Measurements from ENCODE around the gene PGAM5.
"Not testable (repeated sequence)": the region's sequence is repeated elsewhere in the genome, so short reads cannot be mapped to it uniquely, and the experiment has no call there.

The PGAM5 gene

GRCh38 chr12:132689227-132689626 is 21.4 kb upstream of the PGAM5 start:
- no peak for DNase-seq

GRCh38 chr12:132690112-132690511 is 20.5 kb upstream of the PGAM5 start:
- DNase-seq = no peak

GRCh38 chr12:132692030-132692429 is 18.6 kb upstream of the PGAM5 start:
- DNase-seq = not testable (repeated sequence)

DNA sequence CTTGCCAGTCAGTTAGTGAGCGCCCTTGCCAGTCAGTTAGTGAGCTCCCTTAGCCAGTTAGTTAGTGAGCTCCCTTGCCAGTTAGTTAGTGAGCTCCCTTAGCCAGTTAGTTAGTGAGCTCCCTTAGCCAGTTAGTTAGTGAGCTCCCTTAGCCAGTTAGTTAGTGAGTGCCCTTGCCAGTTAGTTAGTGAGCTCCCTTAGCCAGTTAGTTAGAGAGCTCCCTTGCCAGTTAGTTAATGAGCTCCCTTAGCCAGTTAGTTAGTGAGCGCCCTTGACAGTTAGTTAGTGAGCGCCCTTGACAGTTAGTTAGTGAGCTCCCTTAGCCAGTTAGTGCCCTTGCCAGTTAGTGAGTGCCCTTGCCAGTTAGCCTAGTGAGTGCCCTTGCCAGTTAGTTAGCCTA is 15.8 kb upstream of the PGAM5 start:
- DNase-seq = not testable (repeated sequence)

- no peak for DNase-seq
These were observed 15.2 kb upstream of the PGAM5 start for GRCh38 chr12:132695431-132695830.

- DNase-seq = no peak
These were observed 12.3 kb upstream of the PGAM5 start for GRCh38 chr12:132698341-132698740.

DNA sequence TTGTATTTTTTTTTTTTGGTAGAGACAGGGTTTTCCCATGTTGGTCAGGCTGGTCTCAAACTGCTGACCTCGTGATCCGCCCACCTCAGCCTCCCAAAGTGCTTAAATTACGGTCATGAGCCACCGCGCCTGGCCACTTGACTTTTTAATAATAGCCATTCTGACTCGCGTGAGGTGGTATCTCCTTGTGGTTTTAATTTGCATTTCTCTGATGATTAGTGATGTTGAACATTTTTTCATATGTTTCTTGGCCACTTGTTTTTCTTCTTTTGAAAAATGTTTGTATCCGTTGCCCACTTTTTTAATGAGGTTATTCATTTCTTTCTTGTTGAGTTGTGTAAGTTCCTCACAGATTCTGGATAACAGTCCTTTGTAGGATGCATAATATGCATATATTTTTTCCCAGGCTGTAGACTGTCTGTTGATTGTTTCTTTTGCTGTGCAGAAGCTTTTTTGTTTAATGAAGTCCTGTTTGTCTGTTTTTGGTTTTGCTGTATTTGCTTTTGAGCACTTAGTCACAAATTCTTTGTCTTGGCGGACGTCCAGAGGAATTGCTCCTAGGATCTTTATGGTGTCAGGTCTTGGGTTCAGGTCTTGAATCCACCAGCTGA is 10.3 kb upstream of the PGAM5 start:
- no peak for DNase-seq

GRCh38 chr12:132702640-132703039 is 8.0 kb upstream of the PGAM5 start:
- no peak for DNase-seq

DNA sequence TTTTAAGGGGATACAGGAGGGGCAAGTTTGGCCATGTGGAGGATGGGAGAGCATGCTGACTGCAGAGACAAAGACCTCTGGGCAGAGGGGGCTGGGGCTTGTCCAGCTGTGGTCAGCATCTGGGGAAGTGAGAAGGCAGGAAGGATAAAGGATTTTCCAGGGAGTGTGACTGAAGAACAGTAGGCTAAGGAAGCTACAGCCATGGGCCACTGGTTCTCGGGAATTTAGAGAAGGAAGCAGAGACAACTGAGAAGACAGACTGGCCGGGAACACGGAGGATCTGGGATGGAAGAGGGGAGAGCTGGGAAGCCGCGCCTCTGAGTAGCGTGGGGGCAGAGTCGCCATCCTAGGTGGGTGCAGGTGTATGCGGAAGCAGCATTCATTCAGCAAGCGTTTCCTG is 7.0 kb upstream of the PGAM5 start:
- no peak for DNase-seq

GRCh38 chr12:132707241-132707640 is 3.4 kb upstream of the PGAM5 start:
- no peak for DNase-seq

DNA sequence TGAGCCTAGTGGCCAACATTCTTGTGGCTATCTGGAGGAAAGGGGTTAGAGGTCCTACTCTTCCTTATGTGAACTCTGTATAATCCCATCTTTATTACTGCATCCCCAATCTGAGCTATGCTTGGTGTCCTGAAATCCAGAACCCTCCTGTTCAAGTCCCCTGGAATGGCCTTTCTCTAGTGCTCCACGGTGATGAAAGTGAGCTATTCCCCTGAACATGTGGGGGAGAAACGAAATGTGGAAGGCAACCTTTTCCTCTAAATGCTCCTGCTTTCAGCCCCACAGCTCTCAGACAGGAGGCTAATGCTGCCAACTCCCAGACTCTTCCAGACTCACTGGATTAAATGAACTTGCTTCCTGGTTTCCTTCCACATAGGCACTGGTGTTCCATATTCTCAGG is 2.5 kb upstream of the PGAM5 start:
- no peak for DNase-seq

DNA sequence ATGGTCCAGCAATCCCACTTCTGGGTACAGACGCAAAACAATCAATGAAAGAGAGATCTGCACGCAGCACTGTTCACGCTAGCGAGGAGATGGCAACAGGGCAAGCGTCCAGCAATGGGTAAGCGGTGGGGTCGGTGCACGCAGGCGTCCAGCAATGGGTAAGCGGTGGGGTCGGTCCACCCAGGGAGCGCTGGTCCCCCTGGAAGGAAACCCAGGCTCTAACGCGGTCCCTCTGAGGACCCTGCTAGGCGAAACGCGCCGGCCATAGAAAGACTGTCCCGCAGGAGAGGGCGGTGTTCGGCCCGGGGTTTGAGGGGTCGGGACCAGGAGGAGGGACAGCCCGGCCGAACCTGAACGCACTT is 618 bp upstream of the PGAM5 start:
- DNase-seq = no peak

DNA sequence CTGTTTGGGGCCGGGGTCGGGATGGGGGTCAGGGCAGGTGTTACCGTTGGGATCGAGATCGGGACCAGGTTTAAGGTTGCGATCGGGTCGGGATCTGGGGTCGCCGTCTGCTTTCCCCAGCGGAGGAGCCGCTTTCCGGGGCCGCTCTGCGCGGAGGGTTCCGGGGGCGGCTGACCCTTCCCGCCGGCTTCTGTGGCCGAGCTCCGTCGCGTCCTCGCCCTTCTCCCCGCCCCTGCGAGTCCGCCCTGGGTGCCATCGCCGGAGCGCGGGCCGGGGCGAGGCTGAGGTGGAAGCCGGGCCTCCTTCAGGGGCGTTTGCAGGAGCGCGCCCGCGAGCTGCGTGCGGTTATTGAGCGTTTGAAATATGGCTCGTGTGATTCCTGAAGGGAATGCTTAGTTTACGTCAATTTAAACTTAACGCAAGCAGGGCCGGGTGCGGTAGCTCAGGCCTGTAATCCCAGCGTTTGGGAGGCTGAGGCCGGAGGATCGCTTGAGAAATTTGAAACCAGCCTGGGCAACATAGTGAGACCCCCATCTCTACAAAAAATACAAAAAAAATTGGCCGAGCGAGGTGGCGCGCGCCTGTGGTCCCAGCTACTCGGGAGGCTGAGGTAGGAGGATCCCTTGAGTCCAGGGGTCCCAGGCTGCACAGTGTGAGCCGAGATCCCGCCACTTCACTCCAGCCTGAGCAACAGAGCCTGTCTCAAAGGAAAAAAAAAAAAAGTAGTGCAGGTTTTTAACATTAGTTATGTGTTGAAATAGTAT is 620 bp downstream of the PGAM5 start:
- peak; percentile 29 for DNase-seq

- DNase-seq = no peak
These were observed 2.5 kb downstream of the PGAM5 start for GRCh38 chr12:132713123-132713522.

GRCh38 chr12:132715874-132716273 is 5.2 kb downstream of the PGAM5 start:
- no peak for DNase-seq

DNA sequence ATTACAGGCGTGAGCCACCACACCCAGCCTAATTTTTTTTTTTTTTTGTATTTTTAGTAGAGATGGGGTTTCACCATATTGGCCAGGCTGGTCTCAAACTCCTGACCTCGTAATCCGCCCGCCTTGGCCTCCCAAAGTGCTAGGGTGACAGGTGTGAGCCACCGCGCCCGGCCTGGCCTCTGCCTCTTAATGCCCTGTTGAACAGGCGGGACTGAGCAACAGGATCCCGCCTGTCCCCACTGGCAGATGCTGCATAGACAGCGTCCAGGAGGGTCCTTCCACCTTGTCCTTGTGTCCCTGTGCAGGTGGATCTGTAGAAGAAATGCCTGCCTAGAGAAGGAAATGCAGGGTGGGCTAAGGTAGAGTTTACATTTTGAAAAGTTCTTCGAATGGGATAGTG is 5.7 kb downstream of the PGAM5 start:
- DNase-seq = no peak

DNA sequence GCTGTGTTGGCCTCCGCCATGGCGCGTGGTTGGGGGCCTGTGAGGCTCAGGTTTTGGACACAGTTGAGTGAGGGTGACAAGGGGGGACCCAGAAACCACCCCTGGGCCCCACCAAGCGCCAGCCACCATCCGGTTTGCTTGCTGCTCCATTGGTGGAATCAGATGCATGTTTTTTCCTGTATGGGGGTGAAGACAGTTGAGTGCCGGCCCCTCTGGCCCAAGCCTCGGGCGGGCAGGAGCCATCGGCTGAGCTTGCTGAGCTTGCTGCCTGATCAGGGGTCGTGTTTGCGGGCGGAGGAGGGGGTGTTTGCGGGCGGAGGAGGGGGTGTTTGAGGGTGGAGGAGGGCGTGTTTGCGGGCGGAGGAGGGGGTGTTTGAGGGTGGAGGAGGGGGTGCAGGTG is 6.4 kb downstream of the PGAM5 start:
- no peak for DNase-seq

DNA sequence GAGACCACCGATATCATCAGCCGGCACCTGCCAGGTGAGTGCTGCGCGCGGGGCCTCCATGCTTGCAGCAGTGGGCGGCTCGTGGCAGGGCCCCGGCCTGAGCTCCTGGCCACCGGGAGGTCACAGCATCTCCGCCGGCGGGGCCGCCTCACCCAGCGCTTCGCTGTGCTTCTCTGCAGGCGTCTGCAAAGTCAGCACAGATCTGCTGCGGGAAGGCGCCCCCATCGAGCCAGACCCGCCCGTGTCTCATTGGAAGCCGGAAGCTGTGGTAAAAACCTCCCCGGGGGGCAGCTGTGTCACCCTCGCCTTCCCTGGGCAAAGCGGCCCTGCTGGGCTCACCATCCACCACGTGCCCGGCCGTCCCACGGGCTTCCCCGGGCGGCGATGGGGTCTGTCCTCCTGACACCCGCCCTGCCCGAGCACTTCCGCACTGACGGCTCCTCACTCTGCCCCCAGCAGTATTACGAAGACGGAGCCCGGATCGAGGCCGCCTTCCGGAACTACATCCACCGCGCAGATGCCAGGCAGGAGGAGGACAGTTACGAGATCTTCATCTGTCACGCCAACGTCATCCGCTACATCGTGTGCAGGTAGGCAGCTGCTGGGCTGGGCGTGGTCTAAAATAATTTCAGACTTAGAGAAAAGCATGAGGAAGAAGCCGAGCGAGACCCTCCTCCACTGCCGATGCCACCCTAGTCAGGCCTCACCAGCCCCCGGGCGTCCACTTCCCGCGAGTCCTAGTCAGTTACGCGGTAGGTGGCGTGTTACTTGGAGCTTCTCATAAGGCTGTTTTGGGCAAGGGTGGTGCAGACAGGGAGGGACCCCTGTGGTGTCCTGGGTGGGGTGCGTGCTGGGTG is 7.1 kb downstream of the PGAM5 start:
- no peak for DNase-seq

DNA sequence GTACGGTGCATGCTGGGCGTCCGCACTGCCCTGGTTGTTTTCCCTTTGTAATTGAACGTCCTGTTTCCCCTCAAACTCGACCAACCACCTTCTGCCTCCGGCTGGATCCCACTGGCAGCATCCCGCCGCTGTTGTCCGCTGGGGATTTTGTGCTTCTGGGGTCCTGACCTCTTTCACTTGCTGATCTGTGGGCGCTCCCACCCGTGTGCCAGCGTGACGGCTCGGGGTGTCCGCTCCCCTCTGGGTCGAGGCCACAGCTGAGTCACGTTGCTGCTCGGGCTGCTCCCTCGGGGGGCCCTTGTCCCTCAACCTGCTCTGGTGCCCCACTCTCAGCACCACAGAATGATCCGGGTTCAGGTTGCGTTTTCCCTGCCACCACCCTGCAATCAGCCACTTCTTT is 8.0 kb downstream of the PGAM5 start:
- DNase-seq = no peak

DNA sequence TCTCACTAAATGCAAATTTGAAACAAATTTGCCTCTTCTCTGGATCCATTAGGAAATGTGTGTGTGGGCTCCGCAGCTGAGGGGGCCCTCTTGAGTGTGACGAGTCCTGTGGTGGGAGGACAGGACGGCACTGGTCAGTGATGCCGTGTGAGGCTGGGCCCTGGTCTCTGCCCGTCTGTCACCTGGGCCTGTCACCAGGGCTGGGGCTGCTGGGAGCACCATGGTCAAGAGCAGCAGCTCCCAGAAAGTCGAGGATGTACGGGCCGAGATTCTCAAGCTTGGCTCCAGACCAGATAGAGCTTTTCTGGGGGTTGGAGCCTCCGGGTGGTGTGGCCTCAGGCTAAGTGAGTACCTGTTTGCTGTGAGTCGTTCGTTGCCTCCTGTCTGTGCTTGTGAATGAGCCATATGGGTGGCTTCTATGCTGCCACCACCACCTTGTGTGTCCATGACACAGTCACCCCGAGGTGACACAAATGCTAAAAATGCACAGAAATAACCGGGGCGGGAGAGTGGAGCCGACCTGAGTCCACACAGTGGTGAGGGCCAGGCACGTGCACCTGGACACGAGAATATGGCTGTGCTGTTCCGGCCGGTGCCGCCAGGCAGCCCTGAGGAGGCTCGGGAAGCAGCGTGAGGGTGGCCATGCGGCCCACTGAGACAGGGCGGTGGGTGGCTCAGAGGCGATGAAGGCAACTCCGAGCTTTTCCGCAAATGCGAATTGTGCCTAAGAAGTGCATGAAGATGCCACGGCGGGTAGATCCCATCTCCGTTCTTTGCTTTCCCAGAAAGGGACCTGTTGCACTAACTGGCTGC is 8.7 kb downstream of the PGAM5 start:
- no peak for DNase-seq

GRCh38 chr12:132719954-132720324 is 9.3 kb downstream of the PGAM5 start:
- no peak for DNase-seq

- DNase-seq = no peak
These were observed 10.1 kb downstream of the PGAM5 start for GRCh38 chr12:132720606-132721345.
